Mucosa of descending colon (tissue), 3 donors: Measurements from ENCODE around the gene FKBP4. TPM values are rescaled to one million over a fixed set of nuclear protein-coding genes. Genes with fewer than 3 reads are reported as not detected.
A peak's percentile ranks its signal among the peaks of the same experiment; 100 is the strongest.

Experiments used
- ATAC-seq: fragments of 200-7000 bp; cut with Tn5 transposase; one replicate; pipeline ENCODE4 v1.9.1; 2020; ENCODE audit warnings: mild to moderate bottlenecking, moderate library complexity
- DNase-seq, 3 donors: peaks; one replicate each; pipeline ENCODE4 v3.0.0-alpha.2; 2020
- H3K36me3 ChIP-seq: fragments of 200-600 bp; one replicate; pipeline ENCODE4 v1.8.0; 2021; ENCODE audit warnings: low read depth, mild to moderate bottlenecking
- H3K4me1 ChIP-seq: fragments of 200-600 bp; one replicate; pipeline ENCODE4 v1.8.0; 2021; ENCODE audit warnings: low read depth, mild to moderate bottlenecking
- H3K4me3 ChIP-seq: fragments of 200-600 bp; one replicate; pipeline ENCODE4 v1.8.0; 2021; ENCODE audit warnings: mild to moderate bottlenecking
- H3K9me3 ChIP-seq: fragments of 200-600 bp; one replicate; pipeline ENCODE4 v1.8.0; 2021; ENCODE audit warnings: mild to moderate bottlenecking
- CTCF ChIP-seq: fragments of 200-600 bp; IDR thresholded peaks from one replicate; pipeline ENCODE4 v1.8.0; 2022; ENCODE audit warnings: antibody characterized with exemption, mild to moderate bottlenecking
- intact Hi-C, 2 donors: fragments of 100-400 bp; cut with DNase I in 1 of 2; cut with micrococcal nuclease in 1 of 2; formaldehyde crosslinking; loops; one replicate each; pipeline versions ENCODE4 v1.11.0 to v1.11.1; 2022; cut with DNase I, micrococcal nuclease
- long read RNA-seq, 2 donors: library from polyadenylated mRNA; unstranded; transcript quantifications; one replicate each; pipeline ENCODE4 v2.0.0, GENCODE V29; 2019 to 2021
- total RNA-seq, 3 donors: library from RNA; stranded (reverse); fragmentation: NEBNext Ultra II Directional in 2 of 3; extraction: Animal tissue kit (Norgen Biotek cat#: 25700) in 2 of 3; gene quantifications; one replicate each; pipeline versions ENCODE4 v1.2.1 to v1.2.4, GENCODE V29; 2021 to 2023
- donor health status: DM: no; HTN: no; CAD: no; lungs with moderate emphysema.
- donor health status: DM: no; HTN: no; CAD: no.
- donor health status: DM: no; HTN: yes; CAD: no.

Gene FKBP4
- total RNA-seq, result 10 to 100 TPM; 58.2 to 79.7 (median 76.0) TPM
- long read RNA-seq, donor 1, transcript FKBP4-201 (10 exons, 3,732 nt), result major isoform, 89 of 112 reads
- long read RNA-seq, donor 1, partial matches to known transcripts, result 12 of 112 reads
- long read RNA-seq, donor 1, other reads (novel, unspliced or antisense), result 11 of 112 reads
- long read RNA-seq, donor 2, transcript FKBP4-201 (10 exons, 3,732 nt), result major isoform, 49 of 58 reads
- long read RNA-seq, donor 2, partial matches to known transcripts, result 6 of 58 reads
- long read RNA-seq, donor 2, other reads (novel, unspliced or antisense), result 3 of 58 reads

- H3K4me3 ChIP-seq, result peak within 1 kb of the TSS; percentile 88
- peak; percentile 95 for ATAC-seq
- intact Hi-C loops, result no loop called here
- TF ChIP-seq CTCF, result no peak
- peak; percentile 95 to 96 (median 96) for DNase-seq
- peaks cover under 1% of the 10 kb centered on the region for H3K36me3 ChIP-seq
- no peaks in the 10 kb centered on the region for H3K9me3 ChIP-seq
- peaks cover 7% of the 10 kb centered on the region for H3K4me1 ChIP-seq
These were observed at the start of gene FKBP4 for GRCh38 chr12:2794736-2795289. Gene FKBP4 (plus strand): TSS chr12:2794970. CDS start chr12:2795140, 170 bp downstream.

- intact Hi-C loops, result no loop called here
- Histone ChIP-seq H3K4me3 (no peak overlapping the region), H3K9me3 (no peaks in the 10 kb centered on the region), H3K36me3 (no peaks in the 10 kb centered on the region), H3K4me1 (no peaks in the 10 kb centered on the region)
- no peak for TF ChIP-seq CTCF
- ATAC-seq, result no peak
- DNase-seq, result no peak
These were observed 49.1 kb upstream of the FKBP4 start for GRCh38 chr12:2745655-2746054.

- Histone ChIP-seq H3K4me3 (no peak overlapping the region), H3K36me3 (no peaks in the 10 kb centered on the region), H3K4me1 (no peaks in the 10 kb centered on the region), H3K9me3 (no peaks in the 10 kb centered on the region)
- no peak for ATAC-seq
- DNase-seq, result no peak
- no peak for TF ChIP-seq CTCF
- intact Hi-C loops, result no loop called here
These were observed 45.2 kb upstream of the FKBP4 start for GRCh38 chr12:2749580-2749979.

- H3K4me3 ChIP-seq, result no peak overlapping the region
- H3K9me3 ChIP-seq, result no peaks in the 10 kb centered on the region
- ATAC-seq (no peak), DNase-seq (no peak)
- no peak for TF ChIP-seq CTCF
- intact Hi-C loops, result no loop called here
- H3K4me1 ChIP-seq, result no peaks in the 10 kb centered on the region
- no peaks in the 10 kb centered on the region for H3K36me3 ChIP-seq
These were observed 44.6 kb upstream of the FKBP4 start for GRCh38 chr12:2750185-2750584.

- no peaks in the 10 kb centered on the region for H3K36me3 ChIP-seq
- no peaks in the 10 kb centered on the region for H3K4me1 ChIP-seq
- no peak for ATAC-seq
- H3K9me3 ChIP-seq, result no peaks in the 10 kb centered on the region
- TF ChIP-seq CTCF, result no peak
- intact Hi-C loops, result no loop called here
- H3K4me3 ChIP-seq, result no peak overlapping the region
- DNase-seq, result no peak
These were observed 43.5 kb upstream of the FKBP4 start for GRCh38 chr12:2751230-2751629.
